GM12801 (cell line): ENCODE data around the gene GNAT3.

Experiments used
- CTCF ChIP-seq: IDR thresholded peaks from one replicate; pipeline ENCODE4 v1.5.1; 2011; ENCODE audit warnings: control low read depth; ENCODE audit not compliant: insufficient read length; ENCODE audit errors: extremely low read depth

GNAT3 gene

GRCh38 chr7:80463272-80463920 lies 48.5 kb downstream of the GNAT3 start:
- no peak for TF ChIP-seq CTCF

- TF ChIP-seq CTCF, result no peak
These were observed 51.0 kb downstream of the GNAT3 start for GRCh38 chr7:80460857-80461256.

GRCh38 chr7:80459776-80460510 lies 51.9 kb downstream of the GNAT3 start:
- TF ChIP-seq CTCF, result no peak

GRCh38 chr7:80458822-80459725 lies 52.8 kb downstream of the GNAT3 start:
- no peak for TF ChIP-seq CTCF

- no peak for TF ChIP-seq CTCF
These were observed 58.0 kb downstream of the GNAT3 start for GRCh38 chr7:80453699-80454340.

GRCh38 chr7:80450621-80451308 lies 61.1 kb downstream of the GNAT3 start:
- no peak for TF ChIP-seq CTCF

GRCh38 chr7:80449836-80450235 lies 62.0 kb downstream of the GNAT3 start:
- no peak for TF ChIP-seq CTCF
